Measurements from ENCODE around the gene RABGAP1L. TPM values are rescaled to one million over a fixed set of nuclear protein-coding genes. Genes with fewer than 3 reads are reported as not detected.
"Not testable (repeated sequence)": the region's sequence is repeated elsewhere in the genome, so short reads cannot be mapped to it uniquely, and the experiment has no call there.

The RABGAP1L gene
- 14.0 and 14.1 TPM in 2 replicates for total RNA-seq (2014; rRNA removed)
- 6.0 TPM for polyA plus RNA-seq (2012)

DNA sequence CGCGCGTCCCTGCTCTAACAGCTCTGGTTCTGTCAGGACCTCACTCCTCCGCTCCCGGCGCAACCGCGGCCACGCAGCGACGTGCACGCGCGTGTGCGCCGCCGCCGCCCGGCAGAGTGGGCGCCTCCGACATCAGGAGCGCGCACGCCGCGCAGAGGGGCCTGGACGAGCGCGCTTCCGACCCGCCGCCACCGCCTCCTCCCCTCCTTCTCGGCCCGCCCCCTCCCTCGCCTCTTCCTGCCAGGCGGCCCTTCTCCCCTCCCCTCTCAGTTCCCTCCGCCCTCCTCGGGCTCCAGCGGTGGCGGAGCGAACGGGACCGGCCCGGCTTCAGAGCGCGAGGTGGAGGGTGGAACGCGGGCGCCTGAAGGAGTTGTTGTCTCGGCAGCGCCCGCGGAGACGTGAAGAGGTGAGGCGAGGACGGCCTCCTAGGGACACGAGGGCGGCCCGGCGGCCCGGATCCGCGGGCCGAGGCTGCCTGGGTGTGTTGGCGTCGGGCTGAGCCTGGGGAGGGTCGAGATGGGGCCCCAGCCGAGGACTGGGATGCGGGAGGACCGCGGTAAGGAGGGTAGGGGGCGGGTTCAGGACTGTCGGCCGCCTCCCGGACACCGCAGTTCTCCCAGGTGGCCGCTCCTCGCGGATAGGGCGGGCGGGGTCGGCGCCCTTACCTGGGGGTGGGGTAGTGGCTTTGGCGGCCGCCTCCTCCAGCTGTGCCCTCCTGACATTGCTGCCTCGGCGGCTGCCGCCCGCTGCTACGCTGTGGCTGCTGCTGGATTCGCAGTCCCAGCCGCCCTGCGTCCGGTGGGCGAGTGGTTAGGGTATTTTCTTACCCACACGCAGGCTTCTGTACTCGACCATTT, at the start of gene RABGAP1L:
RABGAP1L (plus strand) TSS at position 269 of the 857 bp plus-strand sequence.
- peak; percentile 90 for DNase-seq (ENCODE audit: low read depth)

DNA sequence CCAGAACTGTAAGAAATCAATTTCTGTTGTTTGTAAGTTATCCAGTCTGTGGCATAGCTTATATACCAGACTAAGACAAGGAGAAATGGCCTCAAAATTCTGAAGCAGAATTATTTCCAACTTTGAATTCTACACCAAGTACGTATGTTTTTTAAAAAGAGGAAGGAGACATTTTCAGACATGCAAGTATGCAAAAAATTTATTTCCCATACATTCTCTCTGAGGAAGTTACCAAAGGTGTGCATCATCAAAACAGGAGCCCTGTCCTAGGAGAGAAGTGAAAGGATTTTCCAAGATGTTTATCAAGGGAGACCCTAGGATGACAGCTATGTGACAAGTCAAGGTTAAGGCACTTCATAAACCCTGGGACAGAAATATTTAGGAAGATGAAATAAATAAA, 49.3 kb upstream of the RABGAP1L start:
- no peak for DNase-seq (ENCODE audit: low read depth)

DNA sequence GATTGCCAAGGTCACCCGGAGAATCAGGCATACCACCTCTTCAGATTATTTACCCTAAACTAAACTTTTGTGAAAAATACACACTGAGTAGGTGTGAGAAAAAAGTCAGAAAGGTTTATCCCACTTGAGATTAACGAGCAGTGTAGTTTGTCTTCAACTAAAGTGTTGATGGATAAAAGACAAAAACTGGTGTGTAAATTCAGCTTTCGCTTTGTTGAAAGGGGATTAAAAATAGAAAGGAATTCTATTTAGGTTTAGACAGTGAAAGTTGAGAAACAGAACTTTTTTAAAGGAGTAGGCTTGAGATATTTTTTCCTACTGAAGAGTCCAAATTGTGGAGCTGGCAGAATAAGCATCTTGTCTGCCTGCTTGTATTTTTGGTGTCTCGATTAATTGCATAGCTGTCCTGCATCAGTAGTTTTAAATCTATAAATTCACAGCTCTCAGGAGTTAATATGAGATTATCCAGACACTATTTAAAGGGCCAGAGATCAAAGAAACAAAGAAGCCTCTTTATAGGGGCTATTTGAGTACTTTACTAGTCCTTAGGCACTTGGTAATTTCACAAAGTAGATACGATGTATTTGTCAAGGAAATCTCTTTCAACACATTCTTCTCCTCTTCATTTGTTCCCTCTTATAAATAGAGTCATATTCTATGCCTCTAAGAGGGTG, 46.7 kb upstream of the RABGAP1L start:
- no peak for DNase-seq (ENCODE audit: low read depth)

DNA sequence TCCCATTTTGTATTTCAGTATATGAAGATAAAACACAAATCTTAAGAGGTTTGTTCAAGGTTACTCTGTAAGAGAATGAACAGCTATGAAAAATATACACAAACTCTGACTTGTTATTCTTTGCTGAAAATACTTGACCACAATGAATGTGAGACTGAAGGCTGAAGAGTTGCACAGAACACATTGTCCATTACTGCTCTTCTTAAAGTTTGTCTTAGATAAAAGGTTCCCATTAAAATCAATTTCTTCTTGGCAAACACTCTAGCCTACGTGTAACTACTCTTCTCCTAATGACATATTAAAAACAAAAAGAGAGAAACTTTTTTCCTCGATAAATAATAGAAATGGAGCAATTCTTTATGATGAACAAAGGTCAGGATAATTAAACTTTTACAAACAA, 45.2 kb upstream of the RABGAP1L start:
- no peak for DNase-seq (ENCODE audit: low read depth)

DNA sequence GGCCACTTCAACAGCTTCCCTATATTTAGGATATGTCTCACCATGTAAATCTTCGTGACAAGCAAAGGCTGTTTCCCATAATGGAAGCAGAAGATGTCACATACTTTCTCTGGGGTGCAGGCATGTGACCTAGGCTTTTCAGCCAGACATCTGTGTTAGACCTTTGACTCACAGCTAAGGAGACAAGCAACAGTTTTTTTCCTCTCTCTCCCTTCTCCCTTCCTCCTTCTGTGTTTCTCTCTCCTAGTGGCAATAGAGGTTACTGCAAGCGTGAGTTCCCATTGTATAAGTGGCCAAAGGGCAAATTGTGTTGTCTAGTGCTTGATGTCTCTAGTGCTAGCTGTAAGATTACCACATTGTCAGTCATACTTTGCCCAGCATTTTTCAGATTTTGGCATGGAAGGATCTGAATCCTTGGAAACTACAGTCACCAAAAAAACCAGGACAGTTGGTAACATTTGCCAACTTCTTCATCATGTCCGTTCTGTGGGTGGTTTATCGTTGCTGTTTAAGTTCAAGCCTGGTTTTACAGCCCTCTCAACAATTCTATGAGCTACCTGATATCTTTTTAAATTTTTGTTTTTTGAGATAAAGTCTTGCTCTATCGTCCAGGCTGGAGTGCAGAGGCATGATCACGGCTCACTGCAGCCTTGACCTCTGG, 44.4 kb upstream of the RABGAP1L start:
- DNase-seq (ENCODE audit: low read depth) = peak; percentile 80

DNA sequence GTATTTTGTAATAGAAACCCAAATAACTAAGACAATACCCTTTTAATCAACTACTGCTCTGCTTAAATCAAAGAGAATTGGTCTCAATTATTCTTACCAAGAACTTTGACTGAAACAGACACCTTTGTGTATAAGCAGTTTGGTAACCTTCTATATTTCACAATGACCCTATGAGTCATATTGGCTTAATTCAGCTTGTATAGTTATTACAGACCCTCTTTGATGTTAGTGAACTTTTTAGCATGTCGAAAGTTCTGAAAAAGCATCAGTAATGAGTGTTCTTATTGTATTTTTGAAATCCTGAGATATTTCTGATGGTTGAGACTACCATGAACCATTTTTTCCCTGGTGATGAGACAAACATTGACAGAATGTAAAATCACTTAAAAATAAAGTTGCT, 43.3 kb upstream of the RABGAP1L start:
- peak; percentile 49 for DNase-seq (ENCODE audit: low read depth)

DNA sequence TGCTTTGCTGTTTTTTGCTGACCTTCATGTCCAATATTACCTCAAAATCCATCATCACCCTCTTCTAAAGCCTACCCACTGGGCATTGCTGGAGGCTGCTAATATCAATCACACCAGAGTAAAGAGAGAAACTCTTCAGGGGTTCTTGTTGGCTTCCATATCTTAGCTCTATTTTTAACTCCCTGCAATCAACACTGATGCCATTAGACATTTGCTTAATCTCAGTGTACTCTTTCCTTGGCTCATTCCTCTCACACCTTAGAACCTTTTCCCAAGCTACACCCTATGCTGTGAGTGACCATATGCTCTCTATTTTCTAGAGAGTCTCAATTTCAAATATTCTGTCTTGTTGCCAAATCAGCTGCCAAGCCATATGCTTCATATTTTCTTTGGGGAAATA, 40.6 kb upstream of the RABGAP1L start:
- no peak for DNase-seq (ENCODE audit: low read depth)

DNA sequence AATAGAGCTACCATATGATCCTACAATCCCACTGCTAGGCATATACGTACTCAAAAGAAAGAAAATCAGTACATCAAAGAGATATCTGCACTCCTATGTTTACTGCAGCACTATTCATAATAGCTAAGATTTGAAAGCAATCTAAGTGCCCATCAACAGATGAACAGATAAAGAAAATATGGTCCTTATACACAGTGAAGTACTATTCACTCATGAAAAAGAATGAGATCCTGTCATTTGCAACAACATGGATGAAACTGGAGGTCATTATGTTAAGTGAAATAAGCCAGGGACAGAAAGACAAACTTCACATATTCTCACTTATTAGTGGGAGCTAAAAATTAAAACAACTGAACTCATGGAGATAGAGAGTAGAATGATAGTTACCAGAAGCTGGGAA, 37.0 kb upstream of the RABGAP1L start:
- not testable (repeated sequence) for DNase-seq (ENCODE audit: low read depth)

DNA sequence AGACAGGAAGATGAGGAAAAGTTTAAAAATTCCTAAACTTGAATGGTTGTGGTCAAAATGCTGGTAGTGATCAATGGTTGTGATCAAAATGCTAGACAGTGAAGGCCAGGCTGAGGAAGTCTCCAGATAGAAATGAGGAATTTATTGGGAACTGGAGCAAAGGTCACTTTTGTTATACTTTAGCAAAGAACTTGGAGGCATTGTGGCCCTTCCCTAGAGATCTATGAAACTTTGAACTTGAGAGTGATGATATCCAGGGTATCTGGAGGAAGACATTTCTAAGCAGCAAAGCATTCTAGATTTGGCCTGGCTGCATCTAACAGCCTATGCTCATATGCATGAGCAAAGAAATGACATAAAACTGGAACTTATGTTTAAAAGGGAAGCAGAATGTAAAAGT, 35.5 kb upstream of the RABGAP1L start:
- no peak for DNase-seq (ENCODE audit: low read depth)

DNA sequence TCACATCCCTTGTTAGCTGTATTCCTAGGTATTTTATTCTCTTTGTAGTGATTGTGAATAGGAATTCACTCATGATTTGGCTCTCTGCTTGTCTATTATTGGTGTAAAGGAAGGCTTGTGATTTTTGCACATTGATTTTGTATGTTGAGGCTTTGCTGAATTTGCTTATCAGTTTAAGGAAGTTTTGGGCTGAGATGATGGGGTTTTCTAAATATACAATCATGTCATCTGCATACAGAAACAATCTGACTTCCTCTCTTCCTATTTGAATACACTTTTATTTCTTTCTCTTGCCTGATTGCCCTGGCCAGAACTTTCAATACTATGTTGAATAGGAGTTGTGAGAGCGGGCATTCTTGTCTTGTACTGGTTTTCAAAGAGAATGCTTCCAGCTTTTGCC, 32.1 kb upstream of the RABGAP1L start:
- DNase-seq (ENCODE audit: low read depth) = not testable (repeated sequence)

DNA sequence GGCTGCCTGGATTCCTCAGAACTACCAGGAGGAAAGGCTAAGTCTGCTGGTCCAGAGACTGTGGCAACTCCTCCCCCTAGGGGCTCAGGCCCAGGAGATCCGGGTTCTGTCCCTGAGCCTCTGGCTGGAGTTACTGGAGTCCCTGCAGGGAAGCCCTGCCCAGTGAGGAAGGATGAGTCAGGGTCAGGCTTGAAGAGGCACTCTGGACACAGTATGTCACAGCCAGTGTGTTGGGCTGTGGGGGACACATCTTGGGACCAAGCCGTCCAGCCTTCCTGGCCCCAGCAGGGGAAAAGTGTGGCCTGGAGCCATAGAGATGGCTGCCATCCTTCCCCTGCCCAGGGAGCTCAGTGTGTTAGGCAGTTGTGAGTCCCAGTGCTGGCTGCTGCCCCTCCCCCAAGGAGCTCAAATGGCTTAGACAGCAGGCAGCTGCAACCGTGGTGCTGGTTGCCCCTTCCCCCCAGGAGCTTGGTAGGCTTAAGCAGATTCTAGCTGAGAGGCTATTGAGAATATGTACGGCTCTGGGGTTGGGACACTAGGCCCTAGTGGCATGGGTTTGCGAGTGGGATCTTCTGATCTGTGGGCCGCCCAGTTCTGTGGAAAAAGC, 28.2 kb upstream of the RABGAP1L start:
- no peak for DNase-seq (ENCODE audit: low read depth)

DNA sequence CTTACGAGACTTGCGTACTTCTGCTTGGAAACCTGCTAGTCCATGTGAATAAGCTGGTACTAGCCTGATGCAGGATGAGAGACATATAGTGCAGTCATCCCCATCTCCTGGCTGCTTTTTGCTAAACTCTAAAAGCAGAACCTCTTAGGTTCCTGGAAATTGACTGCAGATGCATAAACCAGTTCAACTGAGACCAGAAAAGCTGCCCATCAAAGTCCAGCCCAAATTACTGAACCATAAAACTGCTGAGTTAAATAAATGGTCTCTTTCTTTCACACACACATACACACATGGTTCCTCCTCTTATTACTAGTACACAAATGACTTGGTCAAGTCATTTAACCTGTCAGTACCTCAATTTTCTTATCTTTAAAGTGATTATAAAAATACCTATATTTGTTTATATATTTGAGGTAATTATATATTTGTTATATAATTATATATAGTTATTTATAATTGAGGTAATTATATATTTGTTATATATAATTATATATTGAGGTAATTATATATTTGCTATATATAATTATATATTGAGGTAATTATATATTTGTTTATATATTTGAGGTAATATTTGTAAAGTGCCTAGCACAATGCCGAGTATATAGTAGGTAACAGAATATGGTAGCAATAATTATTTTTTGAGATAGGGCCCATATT, 25.2 kb upstream of the RABGAP1L start:
- no peak for DNase-seq (ENCODE audit: low read depth)

DNA sequence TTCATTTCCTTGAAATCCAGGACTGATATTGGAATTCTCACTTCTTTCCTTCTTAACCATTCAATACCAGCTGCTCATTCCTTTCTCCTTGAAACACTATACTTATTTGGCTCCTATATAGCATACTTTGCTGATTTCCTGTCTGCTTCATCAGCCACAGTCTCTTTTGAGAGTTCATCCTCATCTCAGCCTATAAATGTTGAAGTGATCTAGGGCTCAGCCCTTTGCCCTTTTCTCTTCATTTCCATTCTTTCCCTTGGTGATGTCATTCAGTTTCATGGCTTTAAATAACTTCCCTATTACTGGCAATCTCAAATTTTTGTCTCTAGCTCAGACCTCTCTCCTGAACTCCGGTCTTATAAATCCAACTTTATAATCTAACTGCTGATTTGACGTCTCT, 24.1 kb upstream of the RABGAP1L start:
- DNase-seq (ENCODE audit: low read depth) = no peak

DNA sequence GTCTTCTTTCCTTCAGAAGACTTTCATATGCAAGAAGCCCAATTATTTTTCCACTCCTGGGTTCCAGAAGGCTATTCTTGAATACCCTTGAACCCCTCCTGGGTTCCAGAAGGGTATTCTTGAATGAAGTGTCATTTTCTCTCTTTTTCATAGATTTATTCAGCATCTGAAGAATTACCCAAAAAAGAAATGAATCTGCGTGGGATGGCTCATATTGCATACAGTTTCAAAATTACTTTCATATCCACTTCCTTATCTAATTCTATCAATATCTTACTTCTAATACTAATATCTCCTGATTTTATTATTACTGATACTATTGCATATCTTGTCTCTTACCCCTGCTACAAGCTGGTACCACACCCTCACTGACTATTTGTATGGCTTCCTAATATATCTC, 22.6 kb upstream of the RABGAP1L start:
- DNase-seq (ENCODE audit: low read depth) = no peak

DNA sequence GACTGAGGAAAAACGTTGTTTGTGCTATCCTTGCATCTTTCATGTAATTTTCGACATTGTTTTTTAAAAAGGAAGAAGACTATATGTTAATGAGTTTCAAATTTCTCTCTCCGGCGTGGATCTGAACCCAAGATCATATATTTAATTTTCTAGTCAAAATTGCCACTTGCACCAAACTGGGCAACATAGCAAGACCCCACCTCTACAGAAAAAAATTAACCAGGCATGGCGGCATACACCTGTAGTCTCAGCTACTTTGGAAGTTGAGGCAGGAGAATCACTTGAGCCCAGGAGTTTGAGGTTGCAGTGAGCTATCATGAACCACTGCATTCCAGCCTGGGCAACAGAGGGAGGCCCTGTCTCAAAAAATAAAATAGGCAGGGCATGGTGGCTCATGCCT, 16.5 kb upstream of the RABGAP1L start:
- DNase-seq (ENCODE audit: low read depth) = no peak

DNA sequence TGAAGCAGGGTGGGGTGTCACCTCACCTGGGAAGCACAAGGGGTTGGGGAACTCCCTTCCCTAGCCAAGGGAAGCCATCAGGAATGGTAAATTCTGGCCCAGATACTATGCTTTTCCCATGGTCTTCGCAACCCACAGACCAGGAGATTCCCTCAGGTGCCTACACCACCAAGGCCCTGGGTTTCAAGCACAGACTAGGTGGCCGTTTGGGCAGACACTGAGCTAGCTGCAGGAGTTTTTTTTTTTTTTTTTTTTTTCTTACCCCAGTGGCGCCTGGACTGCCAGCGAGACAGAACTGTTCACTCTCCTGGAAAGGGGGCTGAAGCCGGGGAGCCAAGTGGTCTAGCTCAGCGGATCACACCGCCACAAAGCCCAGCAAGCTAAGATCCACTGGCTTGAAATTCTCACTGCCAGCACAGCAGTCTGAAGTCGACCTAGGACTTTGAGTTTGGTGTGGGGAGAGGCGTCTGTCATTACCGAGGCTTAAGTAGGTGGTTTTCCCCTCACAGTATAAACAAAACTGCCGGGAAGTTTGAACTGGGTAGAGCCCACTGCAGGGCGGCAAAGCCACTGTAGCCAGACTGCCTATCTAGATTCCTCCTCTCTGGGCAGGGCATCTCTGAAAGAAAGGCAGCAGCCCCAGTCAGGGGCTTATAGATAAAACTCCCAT, 15.5 kb upstream of the RABGAP1L start:
- DNase-seq (ENCODE audit: low read depth) = not testable (repeated sequence)

DNA sequence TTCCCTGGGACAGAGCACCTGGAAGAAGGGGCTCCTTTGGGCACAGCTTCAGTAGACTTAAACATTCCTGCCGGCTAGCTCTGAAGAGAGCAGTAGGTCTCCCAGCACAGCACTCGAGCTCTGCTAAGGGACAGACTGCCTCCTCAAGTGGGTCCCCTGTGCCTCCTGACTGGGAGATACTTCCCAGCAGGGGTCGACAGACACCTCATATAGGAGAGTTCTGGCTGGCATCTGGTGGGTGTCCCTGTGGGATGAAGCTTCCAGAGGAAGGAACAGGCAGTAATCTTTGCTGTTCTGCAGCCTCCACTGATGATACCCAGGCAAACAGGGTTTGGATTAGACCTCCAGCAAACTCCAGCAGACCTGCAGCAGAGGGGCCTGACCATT, 14.9 kb upstream of the RABGAP1L start:
- not testable (repeated sequence) for DNase-seq (ENCODE audit: low read depth)

DNA sequence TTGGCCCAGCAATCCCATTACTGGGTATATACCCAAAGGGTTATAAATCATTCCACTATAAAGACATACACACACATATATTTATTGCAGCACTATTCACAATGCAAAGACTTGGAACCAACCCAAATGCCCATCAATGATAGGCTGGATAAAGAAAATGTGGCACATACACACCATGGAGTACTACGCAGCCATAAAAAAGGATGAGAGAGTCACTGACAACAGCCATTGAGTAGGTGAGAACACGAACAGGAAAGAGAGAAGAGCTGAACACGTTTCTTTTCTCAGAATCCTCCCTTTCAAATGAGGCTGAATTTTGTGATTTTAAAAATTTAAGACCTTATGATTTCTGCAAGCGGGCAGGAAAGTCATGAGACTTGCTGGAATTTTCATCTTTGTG, 10.1 kb upstream of the RABGAP1L start:
- DNase-seq (ENCODE audit: low read depth) = no peak

DNA sequence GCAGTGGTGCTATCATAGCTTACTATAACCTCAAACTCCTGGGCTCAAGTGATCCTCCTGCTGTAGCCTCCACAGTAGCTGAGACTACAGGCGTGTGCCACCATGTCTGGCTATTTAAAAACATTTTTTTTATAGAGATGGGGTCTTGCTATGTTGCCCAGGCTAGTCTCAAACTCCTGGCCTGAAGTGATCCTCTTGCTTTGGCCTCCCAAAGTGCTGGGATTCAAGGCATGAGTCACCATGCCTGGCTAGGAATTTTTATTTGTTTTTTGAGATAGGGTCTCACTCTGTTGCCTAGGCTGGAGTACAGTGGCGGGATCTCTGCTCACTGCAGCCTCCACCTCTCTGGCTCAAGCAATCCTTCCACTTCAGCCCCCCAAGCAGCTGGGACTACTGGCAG, 8.8 kb upstream of the RABGAP1L start:
- no peak for DNase-seq (ENCODE audit: low read depth)

DNA sequence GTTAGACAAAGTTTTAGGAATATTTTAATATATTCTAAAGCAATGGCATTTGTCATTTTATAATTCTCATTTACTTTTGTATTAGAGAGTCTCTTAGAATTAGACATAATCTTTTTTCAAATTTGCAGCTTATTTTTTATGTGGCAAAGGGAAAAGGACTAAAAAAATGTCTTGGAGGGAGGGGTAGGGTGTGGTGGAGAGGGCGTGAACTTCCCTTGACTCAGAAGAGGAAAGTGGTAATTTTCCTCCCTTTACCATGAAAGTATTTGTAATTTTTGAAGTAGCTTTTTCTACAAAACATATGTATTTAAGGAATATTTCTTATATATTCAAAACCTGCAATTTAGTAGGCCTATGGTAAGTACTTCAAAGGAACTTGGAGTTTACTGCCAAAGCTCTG, 6.9 kb upstream of the RABGAP1L start:
- DNase-seq (ENCODE audit: low read depth) = no peak

Measured in LHCN-M2 (cell line).